Measurements from ENCODE around the gene ADAM19. TPM values are rescaled to one million over a fixed set of nuclear protein-coding genes. Genes with fewer than 3 reads are reported as not detected.

Gene ADAM19
- total RNA-seq, 2 donors from 2014 or later: 1.3 to 1.6 TPM

DNA sequence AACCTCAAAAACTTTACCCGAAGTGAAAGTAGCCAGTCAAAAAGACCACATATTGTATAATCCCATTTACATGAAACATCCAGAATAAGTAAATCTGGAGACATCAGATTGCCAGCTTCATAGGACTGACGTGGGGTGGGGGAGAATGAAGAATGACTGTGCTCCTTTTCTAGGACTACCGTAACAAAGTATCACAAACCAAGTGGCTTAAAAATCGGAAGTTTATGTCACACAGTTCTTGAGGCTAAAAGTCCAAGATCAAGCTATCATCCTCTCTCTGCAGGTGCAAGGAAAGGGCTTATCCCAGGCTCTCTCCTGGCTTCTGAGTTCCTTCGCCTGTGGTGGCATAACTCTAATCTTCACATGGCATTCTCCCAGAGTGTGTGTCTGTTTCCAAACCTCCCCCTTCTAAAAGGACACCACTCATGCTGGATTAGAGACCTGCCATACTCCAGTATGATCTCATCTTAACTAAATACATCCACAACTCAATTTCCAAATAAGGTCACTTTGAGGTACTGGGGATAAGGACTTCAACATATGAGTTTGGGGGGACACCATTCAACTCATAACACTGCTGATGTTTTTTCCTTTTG is 25.5 kb downstream of the ADAM19 start:
- ATAC-seq (no peak), DNase-seq (no peak)
- no peak for TF ChIP-seq POLR2A (IDR thresholded peaks at IDR 0.05)
- TF ChIP-seq, protein P1, sequence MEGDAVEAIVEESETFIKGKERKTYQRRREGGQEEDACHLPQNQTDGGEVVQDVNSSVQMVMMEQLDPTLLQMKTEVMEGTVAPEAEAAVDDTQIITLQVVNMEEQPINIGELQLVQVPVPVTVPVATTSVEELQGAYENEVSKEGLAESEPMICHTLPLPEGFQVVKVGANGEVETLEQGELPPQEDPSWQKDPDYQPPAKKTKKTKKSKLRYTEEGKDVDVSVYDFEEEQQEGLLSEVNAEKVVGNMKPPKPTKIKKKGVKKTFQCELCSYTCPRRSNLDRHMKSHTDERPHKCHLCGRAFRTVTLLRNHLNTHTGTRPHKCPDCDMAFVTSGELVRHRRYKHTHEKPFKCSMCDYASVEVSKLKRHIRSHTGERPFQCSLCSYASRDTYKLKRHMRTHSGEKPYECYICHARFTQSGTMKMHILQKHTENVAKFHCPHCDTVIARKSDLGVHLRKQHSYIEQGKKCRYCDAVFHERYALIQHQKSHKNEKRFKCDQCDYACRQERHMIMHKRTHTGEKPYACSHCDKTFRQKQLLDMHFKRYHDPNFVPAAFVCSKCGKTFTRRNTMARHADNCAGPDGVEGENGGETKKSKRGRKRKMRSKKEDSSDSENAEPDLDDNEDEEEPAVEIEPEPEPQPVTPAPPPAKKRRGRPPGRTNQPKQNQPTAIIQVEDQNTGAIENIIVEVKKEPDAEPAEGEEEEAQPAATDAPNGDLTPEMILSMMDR (IDR thresholded peaks at IDR 0.05): no peak
- Histone ChIP-seq H3K27ac (no peak overlapping the region), H3K36me3 (replicated peaks in 1 of 2; ENCODE audit: insufficient read depth in 1 of 2, low read depth in 2 of 2) (no peaks in the 10 kb centered on the region), H3K4me3 (no peak overlapping the region), H3K9me3 (no peaks in the 10 kb centered on the region), H3K27me3 (no peaks in the 10 kb centered on the region), H3K4me1 (peaks cover 4% of the 10 kb centered on the region)
- intact Hi-C loops (cut with DNase I): no loop called here
- WGBS, 2 donors: 71 to 75% methylated on average over 5 of the region's 5 CpGs

DNA sequence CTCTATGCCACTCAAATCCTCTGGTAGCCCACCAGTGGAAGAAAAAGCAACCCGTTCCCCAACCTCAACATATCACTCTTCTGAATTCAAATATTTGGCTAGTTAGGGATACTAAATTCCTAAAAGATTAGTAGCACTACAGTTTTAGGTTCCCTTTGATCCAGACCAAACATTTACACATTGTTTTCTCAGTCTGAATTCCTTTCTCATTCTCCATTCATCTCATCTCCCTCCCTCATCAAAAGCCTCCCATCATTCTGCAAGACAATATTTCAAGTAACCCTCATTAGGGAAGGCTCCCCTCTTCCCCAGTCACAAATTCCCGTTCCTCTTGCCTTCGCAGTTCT is 26.3 kb downstream of the ADAM19 start:
- 68 to 84% methylated on average over 3 of the region's 3 CpGs for WGBS, 2 donors
- H3K27me3 ChIP-seq: no peaks in the 10 kb centered on the region
- H3K4me1 ChIP-seq: peaks cover 3% of the 10 kb centered on the region
- DNase-seq (no peak), ATAC-seq (no peak)
- H3K27ac ChIP-seq: no peak overlapping the region
- no peak overlapping the region for H3K4me3 ChIP-seq
- TF ChIP-seq POLR2A (IDR thresholded peaks at IDR 0.05): no peak
- TF ChIP-seq, protein P1 (IDR thresholded peaks at IDR 0.05): no peak
- H3K9me3 ChIP-seq: no peaks in the 10 kb centered on the region
- intact Hi-C loops (cut with DNase I): no loop called here
- H3K36me3 ChIP-seq (replicated peaks in 1 of 2; ENCODE audit: insufficient read depth in 1 of 2, low read depth in 2 of 2): no peaks in the 10 kb centered on the region

DNA sequence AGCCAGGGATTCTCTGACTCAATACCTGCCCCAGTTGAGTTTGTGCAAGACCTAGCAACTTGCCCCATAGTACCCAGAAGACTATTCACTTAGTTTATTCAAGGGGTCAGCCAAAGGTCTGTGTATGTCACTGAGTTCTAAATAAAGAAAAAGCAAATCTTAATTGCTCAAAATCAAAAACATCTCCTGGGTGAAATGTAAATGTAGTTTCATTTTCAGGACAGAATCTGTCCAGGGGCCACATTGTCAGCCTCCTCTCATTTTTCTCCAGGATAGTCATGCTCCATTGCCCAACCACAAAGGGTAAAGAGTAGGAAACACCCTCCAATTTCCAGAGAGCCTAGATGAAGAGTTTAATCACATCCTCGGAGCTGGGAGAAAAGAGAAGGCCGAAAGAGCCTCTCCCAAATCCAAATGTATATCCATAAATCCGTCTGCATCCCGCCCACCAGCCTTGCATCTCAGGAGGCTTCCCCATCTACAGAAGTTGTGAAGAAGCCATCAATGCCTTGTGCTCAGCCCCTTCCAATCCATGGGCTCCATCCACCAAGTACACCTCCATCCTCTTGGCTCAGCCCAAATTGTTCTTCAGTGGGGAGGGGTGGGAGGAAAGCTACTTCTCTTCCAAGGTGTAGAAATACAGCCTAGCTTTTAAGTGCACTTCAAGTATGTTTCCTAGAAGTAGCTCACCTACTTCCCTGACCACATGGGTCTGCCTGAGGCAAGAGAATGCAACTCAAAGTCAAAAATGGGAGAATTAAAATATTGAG is 26.9 kb downstream of the ADAM19 start:
- whole genome bisulfite sequencing, 2 donors: 75 to 84% methylated on average over 4 of the region's 4 CpGs
- DNase-seq: peak in 1 of 4 donors; percentile 10
- ATAC-seq: peak; percentile 27
- Histone ChIP-seq H3K9me3 (no peaks in the 10 kb centered on the region), H3K4me3 (no peak overlapping the region), H3K27ac (no peak overlapping the region), H3K36me3 (replicated peaks in 1 of 2; ENCODE audit: insufficient read depth in 1 of 2, low read depth in 2 of 2) (no peaks in the 10 kb centered on the region), H3K27me3 (no peaks in the 10 kb centered on the region), H3K4me1 (no peaks in the 10 kb centered on the region)
- intact Hi-C loops (cut with DNase I): no loop called here
- TF ChIP-seq, protein P1 (IDR thresholded peaks at IDR 0.05): no peak
- TF ChIP-seq POLR2A (IDR thresholded peaks at IDR 0.05): no peak

DNA sequence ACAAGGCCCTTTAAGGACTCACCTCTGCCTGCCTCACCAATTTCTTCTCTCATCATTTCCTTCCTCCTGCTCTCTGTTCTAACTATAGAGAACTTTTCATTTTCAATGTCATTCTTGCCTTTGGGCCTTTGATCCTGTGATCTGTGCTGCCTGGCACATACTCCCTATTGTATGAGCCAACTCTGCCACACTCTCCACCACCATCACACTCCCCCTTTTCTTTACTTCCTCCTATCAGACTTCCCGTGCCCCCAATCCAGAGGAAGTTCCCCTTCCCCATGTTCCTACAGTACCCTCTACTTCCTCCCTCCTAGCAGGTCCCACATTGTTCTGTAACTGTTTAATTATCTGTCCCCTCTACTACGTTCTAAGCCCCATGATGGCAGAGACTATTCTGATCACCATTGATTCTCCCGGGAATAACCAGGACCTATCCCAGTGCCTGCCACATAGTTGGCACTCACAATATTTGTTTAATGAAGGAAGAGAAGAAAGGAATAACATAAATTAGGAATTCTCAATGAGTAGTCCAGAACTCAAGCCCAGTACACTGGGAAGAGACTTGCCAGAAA is 27.5 kb downstream of the ADAM19 start:
- no peak overlapping the region for H3K27ac ChIP-seq
- DNase-seq (no peak), ATAC-seq (no peak)
- no peaks in the 10 kb centered on the region for H3K4me1 ChIP-seq
- 61 to 69% methylated on average over 3 of the region's 3 CpGs for WGBS, 2 donors
- TF ChIP-seq POLR2A (IDR thresholded peaks at IDR 0.05): no peak
- TF ChIP-seq, protein P1 (IDR thresholded peaks at IDR 0.05): no peak
- H3K4me3 ChIP-seq: no peak overlapping the region
- H3K9me3 ChIP-seq: no peaks in the 10 kb centered on the region
- H3K36me3 ChIP-seq (replicated peaks in 1 of 2; ENCODE audit: insufficient read depth in 1 of 2, low read depth in 2 of 2): no peaks in the 10 kb centered on the region
- intact Hi-C loops (cut with DNase I): no loop called here
- H3K27me3 ChIP-seq: no peaks in the 10 kb centered on the region

All from body of pancreas (tissue), 4 donors.